ENCODE results near the gene SOWAHB.

- TF ChIP-seq, protein P1, sequence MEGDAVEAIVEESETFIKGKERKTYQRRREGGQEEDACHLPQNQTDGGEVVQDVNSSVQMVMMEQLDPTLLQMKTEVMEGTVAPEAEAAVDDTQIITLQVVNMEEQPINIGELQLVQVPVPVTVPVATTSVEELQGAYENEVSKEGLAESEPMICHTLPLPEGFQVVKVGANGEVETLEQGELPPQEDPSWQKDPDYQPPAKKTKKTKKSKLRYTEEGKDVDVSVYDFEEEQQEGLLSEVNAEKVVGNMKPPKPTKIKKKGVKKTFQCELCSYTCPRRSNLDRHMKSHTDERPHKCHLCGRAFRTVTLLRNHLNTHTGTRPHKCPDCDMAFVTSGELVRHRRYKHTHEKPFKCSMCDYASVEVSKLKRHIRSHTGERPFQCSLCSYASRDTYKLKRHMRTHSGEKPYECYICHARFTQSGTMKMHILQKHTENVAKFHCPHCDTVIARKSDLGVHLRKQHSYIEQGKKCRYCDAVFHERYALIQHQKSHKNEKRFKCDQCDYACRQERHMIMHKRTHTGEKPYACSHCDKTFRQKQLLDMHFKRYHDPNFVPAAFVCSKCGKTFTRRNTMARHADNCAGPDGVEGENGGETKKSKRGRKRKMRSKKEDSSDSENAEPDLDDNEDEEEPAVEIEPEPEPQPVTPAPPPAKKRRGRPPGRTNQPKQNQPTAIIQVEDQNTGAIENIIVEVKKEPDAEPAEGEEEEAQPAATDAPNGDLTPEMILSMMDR (IDR thresholded peaks at IDR 0.05), result no peak
- no peak for TF ChIP-seq POLR2A (IDR thresholded peaks at IDR 0.05)
These were observed 41.2 kb upstream of the SOWAHB start for GRCh38 chr4:76939184-76939583.

Data from uterus (tissue), 2 donors.